H9 (cell line): ENCODE data around the gene PPP1R12A. TPM values are rescaled to one million over a fixed set of nuclear protein-coding genes. Genes with fewer than 3 reads are reported as not detected.

Source experiments
- DNase-seq: peaks from one replicate; pipeline ENCODE4 v3.0.0-alpha.2; 2017
- H2AFZ ChIP-seq: one replicate; pipeline ENCODE4 v1.6.1; 2013; ENCODE audit warnings: mild to moderate bottlenecking, low read length, control low read depth, moderate library complexity
- H2AK5ac ChIP-seq: 2 replicates; pipeline ENCODE4 v1.6.1; 2013; ENCODE audit warnings: low read length, control low read depth, mixed read lengths; ENCODE audit not compliant: insufficient read length
- H2BK120ac ChIP-seq: one replicate; pipeline ENCODE4 v1.6.1; 2013; ENCODE audit warnings: low read depth, mild to moderate bottlenecking, low read length, control low read depth, inconsistent platforms; ENCODE audit not compliant: poor library complexity, severe bottlenecking
- H2BK12ac ChIP-seq: 2 replicates; pipeline ENCODE4 v1.6.1; 2013; ENCODE audit warnings: low read length, control low read depth, mixed read lengths, low read depth; ENCODE audit not compliant: insufficient read length
- H2BK15ac ChIP-seq: 2 replicates; pipeline ENCODE4 v1.6.1; 2013; ENCODE audit warnings: low read depth, low read length, control low read depth
- H2BK20ac ChIP-seq: one replicate; pipeline ENCODE4 v1.6.1; 2013; ENCODE audit warnings: low read depth, mild to moderate bottlenecking, low read length, control low read depth, inconsistent platforms; ENCODE audit not compliant: poor library complexity, severe bottlenecking
- H2BK5ac ChIP-seq: 2 replicates; pipeline ENCODE4 v1.6.1; 2013; ENCODE audit warnings: low read length, control low read depth, mixed read lengths; ENCODE audit not compliant: insufficient read length
- H3K14ac ChIP-seq: 2 replicates; pipeline ENCODE4 v1.6.1; 2013; ENCODE audit warnings: low read length, control low read depth; ENCODE audit not compliant: insufficient read depth
- H3K18ac ChIP-seq: 2 replicates; pipeline ENCODE4 v1.6.1; 2013; ENCODE audit warnings: low read depth, mild to moderate bottlenecking, mixed read lengths, low read length, control low read depth; ENCODE audit not compliant: insufficient read length
- H3K23ac ChIP-seq: 2 replicates; pipeline ENCODE4 v1.6.1; 2013; ENCODE audit warnings: low read length, control low read depth, mixed read lengths, low read depth; ENCODE audit not compliant: insufficient read length
- H3K23me2 ChIP-seq: 2 replicates; pipeline ENCODE4 v1.6.1; 2013; ENCODE audit warnings: low read depth, mild to moderate bottlenecking, mixed read lengths, low read length, control low read depth; ENCODE audit not compliant: insufficient read length, poor library complexity, severe bottlenecking
- H3K27ac ChIP-seq: 2 replicates; pipeline ENCODE4 v1.5.1; 2013; ENCODE audit warnings: low read length, control low read depth, mixed read lengths, low read depth; ENCODE audit not compliant: insufficient read length
- H3K27me3 ChIP-seq: 2 replicates; pipeline ENCODE4 v1.6.1; 2013; ENCODE audit warnings: low read length, control low read depth, inconsistent platforms; ENCODE audit not compliant: insufficient read depth
- H3K4ac ChIP-seq: 2 replicates; pipeline ENCODE4 v1.6.1; 2013; ENCODE audit warnings: low read depth, mild to moderate bottlenecking, control low read depth, inconsistent platforms, low read length, moderate library complexity
- H3K4me1 ChIP-seq: 2 replicates; pipeline ENCODE4 v1.6.1; 2013; ENCODE audit warnings: low read length, control low read depth, inconsistent platforms; ENCODE audit not compliant: insufficient read depth
- H3K4me2 ChIP-seq: 2 replicates; pipeline ENCODE4 v1.6.1; 2013; ENCODE audit warnings: low read length, control low read depth, mixed read lengths; ENCODE audit not compliant: insufficient read length, insufficient read depth
- H3K56ac ChIP-seq: 2 replicates; pipeline ENCODE4 v1.6.1; 2013; ENCODE audit warnings: low read depth, mild to moderate bottlenecking, mixed read lengths, low read length, control low read depth; ENCODE audit not compliant: insufficient read length
- H3K79me1 ChIP-seq: 2 replicates; pipeline ENCODE4 v1.6.1; 2013; ENCODE audit warnings: low read depth, mild to moderate bottlenecking, moderate library complexity, low read length, control low read depth, inconsistent platforms; ENCODE audit not compliant: insufficient read depth, poor library complexity, severe bottlenecking
- H3K79me2 ChIP-seq: 2 replicates; pipeline ENCODE4 v1.6.1; 2013; ENCODE audit warnings: low read length, control low read depth, inconsistent platforms; ENCODE audit not compliant: insufficient read depth
- H3K9ac ChIP-seq: 2 replicates; pipeline ENCODE4 v1.6.1; 2013; ENCODE audit warnings: low read length, control low read depth, mixed read lengths; ENCODE audit not compliant: insufficient read length; ENCODE audit errors: extremely low read depth
- H3K9me3 ChIP-seq: one replicate; pipeline ENCODE4 v1.6.1; 2013; ENCODE audit warnings: low read depth, low read length, inconsistent platforms; ENCODE audit not compliant: control insufficient read depth
- H3T11ph ChIP-seq: one replicate; pipeline ENCODE4 v1.6.1; 2013; ENCODE audit warnings: mild to moderate bottlenecking, low read length, control low read depth, inconsistent platforms
- H4K20me1 ChIP-seq: one replicate; pipeline ENCODE4 v1.6.1; 2013; ENCODE audit not compliant: control insufficient read depth, insufficient read length, insufficient read depth
- H4K5ac ChIP-seq: 2 replicates; pipeline ENCODE4 v1.6.1; 2013; ENCODE audit warnings: low read depth, mild to moderate bottlenecking, mixed read lengths, low read length, control low read depth; ENCODE audit not compliant: insufficient read length
- H4K8ac ChIP-seq: replicated peaks from 2 replicates; pipeline ENCODE4 v1.6.1; 2013; ENCODE audit warnings: low read length, control low read depth, mixed read lengths, low read depth; ENCODE audit not compliant: insufficient read length
- H4K91ac ChIP-seq: 2 replicates; pipeline ENCODE4 v1.6.1; 2013; ENCODE audit warnings: low read depth, mild to moderate bottlenecking, moderate library complexity, mixed read lengths, low read length, control low read depth; ENCODE audit not compliant: insufficient read length
- H3K27ac Mint-ChIP-seq, 3 experiments: 2 replicates in 2 of 3; 3 replicates in 1 of 3; pipeline ENCODE4 v1.8.0; 2020 to 2021; ENCODE audit warnings: mixed read lengths in 3 of 3, mild to moderate bottlenecking in 1 of 3, moderate library complexity in 1 of 3
- H3K27me3 Mint-ChIP-seq: 2 replicates; pipeline ENCODE4 v1.8.0; 2021; ENCODE audit warnings: low read depth, mild to moderate bottlenecking, moderate library complexity, mixed read lengths
- H3K36me3 Mint-ChIP-seq, 3 experiments: 2 replicates in 2 of 3; 3 replicates in 1 of 3; pipeline ENCODE4 v1.8.0; 2020 to 2021; ENCODE audit warnings: low read depth in 3 of 3, mixed read lengths in 3 of 3; ENCODE audit not compliant: insufficient read depth in 1 of 3
- H3K4me1 Mint-ChIP-seq, 2 experiments: 2 replicates each; pipeline ENCODE4 v1.8.0; 2020; ENCODE audit warnings: mixed read lengths in 2 of 2
- H3K4me3 Mint-ChIP-seq, 2 experiments: 2 replicates in 1 of 2; 3 replicates in 1 of 2; pipeline ENCODE4 v1.8.0; 2020 to 2021; ENCODE audit warnings: mild to moderate bottlenecking in 2 of 2, mixed read lengths in 2 of 2, moderate library complexity in 1 of 2
- H3K9me3 Mint-ChIP-seq, 2 experiments: 2 replicates in 1 of 2; 3 replicates in 1 of 2; pipeline ENCODE4 v1.8.0; 2020; ENCODE audit warnings: mild to moderate bottlenecking in 2 of 2, mixed read lengths in 2 of 2, moderate library complexity in 1 of 2
- WGBS: extraction: QIAGEN DNeasy Blood & Tissue Kit; methylation state at CpG from one replicate; pipeline ENCODE4 v1.1.7; 2013; ENCODE audit warnings: missing lambda C conversion rate, low lambda C conversion rate, mixed read lengths; ENCODE audit not compliant: insufficient read length; ENCODE audit errors: extremely low coverage; 5-methylcytosine and 5-hydroxymethylcytosine counted together
- total RNA-seq: library from RNA; stranded (reverse); gene quantifications from 2 replicates; pipeline ENCODE4 v1.2.1, GENCODE V29; 2021
- TF ChIP-seq, protein P1 (sequence below): fragments of 200-600 bp; sonication (generic); conservative IDR thresholded peaks from 3 replicates; pipeline ENCODE4 v1.8.0; 2021; ENCODE audit warnings: antibody characterized with exemption, mild to moderate bottlenecking

Gene PPP1R12A
- total RNA-seq, 1 experiment from 2014 or later, result 93.5 TPM

DNA sequence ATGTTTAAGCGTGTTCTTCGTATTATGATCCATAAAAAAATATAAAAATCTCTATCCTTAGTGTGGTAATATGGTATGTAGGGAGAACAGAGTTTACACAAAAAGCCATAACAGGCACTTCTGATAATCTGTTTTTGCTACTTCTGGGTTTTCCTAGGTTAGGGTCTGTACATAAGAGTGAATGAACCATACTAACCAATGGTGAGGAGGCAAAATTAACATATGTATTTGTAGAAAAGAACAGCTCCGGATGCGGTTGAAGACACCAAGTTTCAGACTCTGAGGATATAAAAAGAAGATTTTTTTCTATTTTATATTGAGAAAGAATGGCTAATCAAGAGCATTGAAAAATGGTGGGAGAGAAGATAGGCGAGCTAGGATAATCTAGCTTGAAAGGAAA lies 40.2 kb upstream of the PPP1R12A start:
- Histone ChIP-seq H3K4me2 (no peak overlapping the region), H2BK120ac (no peak overlapping the region), H3K14ac (no peak overlapping the region), H3K27ac (no peak overlapping the region), H4K20me1 (no peaks in the 10 kb centered on the region), H3K4ac (no peak overlapping the region), H2BK5ac (no peak overlapping the region), H2AFZ (no peak overlapping the region), H3T11ph (no peak overlapping the region), H2BK20ac (no peak overlapping the region), H3K18ac (no peak overlapping the region), H3K9ac (no peak overlapping the region), H3K4me1 (no peaks in the 10 kb centered on the region), H2BK15ac (no peak overlapping the region), H4K8ac (no peak overlapping the region), H2AK5ac (no peak overlapping the region), H3K79me2 (no peaks in the 10 kb centered on the region), H3K9me3 (no peaks in the 10 kb centered on the region), H3K27me3 (no peaks in the 10 kb centered on the region), H2BK12ac (no peak overlapping the region), H4K5ac (no peak overlapping the region), H3K23me2 (no peaks in the 10 kb centered on the region), H3K56ac (no peak overlapping the region), H4K91ac (no peak overlapping the region), H3K23ac (no peak overlapping the region), H3K79me1 (no peaks in the 10 kb centered on the region)
- DNase-seq, result no peak
- Mint-ChIP-seq H3K27me3 (no peaks in the 10 kb centered on the region), H3K4me1 (0 out of 4 replicates have a peak, but pooled peaks cover 0 to 5% of the 10 kb centered on the region in 2 experiments), H3K27ac (no peak overlapping the region), H3K9me3 (no peaks in the 10 kb centered on the region), H3K36me3 (no peaks in the 10 kb centered on the region), H3K4me3 (no peak overlapping the region)
- TF ChIP-seq, protein P1, sequence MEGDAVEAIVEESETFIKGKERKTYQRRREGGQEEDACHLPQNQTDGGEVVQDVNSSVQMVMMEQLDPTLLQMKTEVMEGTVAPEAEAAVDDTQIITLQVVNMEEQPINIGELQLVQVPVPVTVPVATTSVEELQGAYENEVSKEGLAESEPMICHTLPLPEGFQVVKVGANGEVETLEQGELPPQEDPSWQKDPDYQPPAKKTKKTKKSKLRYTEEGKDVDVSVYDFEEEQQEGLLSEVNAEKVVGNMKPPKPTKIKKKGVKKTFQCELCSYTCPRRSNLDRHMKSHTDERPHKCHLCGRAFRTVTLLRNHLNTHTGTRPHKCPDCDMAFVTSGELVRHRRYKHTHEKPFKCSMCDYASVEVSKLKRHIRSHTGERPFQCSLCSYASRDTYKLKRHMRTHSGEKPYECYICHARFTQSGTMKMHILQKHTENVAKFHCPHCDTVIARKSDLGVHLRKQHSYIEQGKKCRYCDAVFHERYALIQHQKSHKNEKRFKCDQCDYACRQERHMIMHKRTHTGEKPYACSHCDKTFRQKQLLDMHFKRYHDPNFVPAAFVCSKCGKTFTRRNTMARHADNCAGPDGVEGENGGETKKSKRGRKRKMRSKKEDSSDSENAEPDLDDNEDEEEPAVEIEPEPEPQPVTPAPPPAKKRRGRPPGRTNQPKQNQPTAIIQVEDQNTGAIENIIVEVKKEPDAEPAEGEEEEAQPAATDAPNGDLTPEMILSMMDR, result no peak
- WGBS, result no CpG with 5 or more reads among the region's 5 CpGs
